H1 (cell line): ENCODE results near the gene LNPK. TPM values are rescaled to one million over a fixed set of nuclear protein-coding genes. Genes with fewer than 3 reads are reported as not detected.
"Not testable (repeated sequence)": the region's sequence is repeated elsewhere in the genome, so short reads cannot be mapped to it uniquely, and the experiment has no call there.

Experiments
- CTCF ChIA-PET: fragments of 300-600 bp; sonication (Branson Sonifier 250); formaldehyde crosslinking; loops from one replicate; lab custom pipeline; 2021; ENCODE audit not compliant: partially characterized antibody; lab: Charles Lee
- POLR2A ChIA-PET: fragments of 300-600 bp; sonication (Branson Sonifier 250); formaldehyde crosslinking; loops from one replicate; lab custom pipeline; 2021; ENCODE audit warnings: inconsistent platforms; ENCODE audit not compliant: partially characterized antibody; lab: Charles Lee
- DNase-seq, 2 experiments: peaks; one replicate each; pipeline versions ENCODE4 v3.0.0 to v3.0.0-alpha.2; 2010 to 2022; ENCODE audit warnings: low spot score in 2 of 2, low read depth in 1 of 2, mixed read lengths in 1 of 2
- FAIRE-seq: peaks from 2 replicates; lab custom pipeline; 2011; peaks lifted over from hg19 to GRCh38; lab: Jason Lieb, UNC
- H2AFZ ChIP-seq: 2 replicates; pipeline ENCODE4 v1.8.1; 2012; ENCODE audit warnings: low read length, inconsistent platforms
- H2AK5ac ChIP-seq: 2 replicates; pipeline ENCODE4 v1.6.1; 2013; ENCODE audit warnings: low read depth, low read length
- H2BK120ac ChIP-seq: replicated peaks from 2 replicates; pipeline ENCODE3; 2013; ENCODE audit warnings: low read depth, low read length, inconsistent platforms
- H2BK12ac ChIP-seq: 2 replicates; pipeline ENCODE4 v1.6.1; 2013; ENCODE audit warnings: low read depth, low read length
- H2BK15ac ChIP-seq: 2 replicates; pipeline ENCODE4 v1.6.1; 2013; ENCODE audit warnings: low read length
- H2BK20ac ChIP-seq: 2 replicates; pipeline ENCODE4 v1.6.1; 2013; ENCODE audit warnings: low read length
- H2BK5ac ChIP-seq: 2 replicates; pipeline ENCODE4 v1.6.1; 2013; ENCODE audit warnings: low read depth, low read length
- H3K14ac ChIP-seq: 2 replicates; pipeline ENCODE4 v1.6.1; 2013; ENCODE audit warnings: inconsistent platforms; ENCODE audit not compliant: insufficient read length
- H3K18ac ChIP-seq: 2 replicates; pipeline ENCODE4 v1.6.1; 2013; ENCODE audit warnings: low read length; ENCODE audit errors: extremely low read depth
- H3K23ac ChIP-seq: 2 replicates; pipeline ENCODE4 v1.6.1; 2013; ENCODE audit warnings: inconsistent platforms; ENCODE audit not compliant: insufficient read length
- H3K23me2 ChIP-seq: 2 replicates; pipeline ENCODE4 v1.6.1; 2013; ENCODE audit warnings: low read depth, low read length
- H3K27ac ChIP-seq: 2 replicates; pipeline ENCODE4 v1.6.1; 2011; ENCODE audit warnings: low read depth, low read length, inconsistent platforms
- H3K27me3 ChIP-seq, 4 experiments: replicated peaks in 1 of 4; 1 replicate in 1 of 4; 2 replicates in 3 of 4; pipeline versions ENCODE4 v1.6.1 to v1.8.1; 2011 to 2013; ENCODE audit warnings: low read length in 3 of 4, mild to moderate bottlenecking in 3 of 4, inconsistent platforms in 2 of 4, mixed read lengths in 2 of 4, moderate library complexity in 1 of 4; ENCODE audit not compliant: control insufficient read depth in 3 of 4, insufficient read depth in 3 of 4; ENCODE audit errors: extremely low read depth in 1 of 4
- H3K36me3 ChIP-seq, 4 experiments: 2 replicates each; pipeline versions ENCODE4 v1.6.1 to v1.8.1; 2011 to 2013; ENCODE audit warnings: mild to moderate bottlenecking in 4 of 4, low read length in 3 of 4, moderate library complexity in 2 of 4, control low read depth in 1 of 4, inconsistent platforms in 1 of 4; ENCODE audit not compliant: insufficient read depth in 4 of 4, control insufficient read depth in 2 of 4
- H3K4ac ChIP-seq: replicated peaks from 2 replicates; pipeline ENCODE3; 2013; ENCODE audit warnings: low read length, low read depth, mixed read lengths, inconsistent platforms; ENCODE audit not compliant: insufficient read length
- H3K4me1 ChIP-seq, 4 experiments: replicated peaks in 1 of 4; 1 replicate in 1 of 4; 2 replicates in 3 of 4; pipeline versions ENCODE4 v1.6.1 to v1.8.1; 2011 to 2013; ENCODE audit warnings: low read length in 3 of 4, inconsistent platforms in 2 of 4, mixed read lengths in 1 of 4; ENCODE audit not compliant: insufficient read depth in 4 of 4, control insufficient read depth in 3 of 4
- H3K4me2 ChIP-seq, 2 experiments: 2 replicates each; pipeline versions ENCODE4 v1.6.1 to v1.8.1; 2011 to 2013; ENCODE audit warnings: low read depth in 2 of 2, low read length in 2 of 2, control low read depth in 1 of 2, inconsistent platforms in 1 of 2, mild to moderate bottlenecking in 1 of 2; ENCODE audit not compliant: insufficient read depth in 1 of 2
- H3K4me3 ChIP-seq, 4 experiments: fragments of 200-600, 300-600 bp in 1 of 4; sonication (generic), shearing (Covaris generic), sonication (Bioruptor Twin) in 1 of 4; 2 replicates each; pipeline versions ENCODE4 v1.5.1 to v1.8.1; 2011 to 2016; ENCODE audit warnings: low read length in 4 of 4, low read depth in 3 of 4, control low read depth in 2 of 4, inconsistent platforms in 2 of 4, mild to moderate bottlenecking in 2 of 4, mixed read lengths in 1 of 4, moderate library complexity in 1 of 4; ENCODE audit not compliant: insufficient read depth in 2 of 4; ENCODE audit errors: extremely low read depth in 1 of 4
- H3K56ac ChIP-seq: replicated peaks from 2 replicates; pipeline ENCODE3; 2013; ENCODE audit warnings: low read depth, mild to moderate bottlenecking, mixed read lengths, low read length, inconsistent platforms; ENCODE audit not compliant: insufficient read length
- H3K79me1 ChIP-seq: 2 replicates; pipeline ENCODE4 v1.6.1; 2013; ENCODE audit warnings: low read depth, low read length, control low read depth
- H3K79me2 ChIP-seq, 2 experiments: 2 replicates each; pipeline versions ENCODE4 v1.6.1 to v1.8.1; 2012 to 2013; ENCODE audit warnings: low read length in 2 of 2, mild to moderate bottlenecking in 2 of 2, inconsistent platforms in 1 of 2; ENCODE audit not compliant: insufficient read depth in 2 of 2, control insufficient read depth in 1 of 2
- H3K9ac ChIP-seq, 4 experiments: replicated peaks in 1 of 4; 1 replicate in 1 of 4; 2 replicates in 3 of 4; pipeline versions ENCODE4 v1.6.1 to v1.8.1; 2011 to 2013; ENCODE audit warnings: low read depth in 3 of 4, low read length in 3 of 4, control low read depth in 2 of 4, mild to moderate bottlenecking in 2 of 4, moderate library complexity in 2 of 4, inconsistent platforms in 1 of 4; ENCODE audit errors: extremely low read depth in 1 of 4
- H3K9me3 ChIP-seq, 2 experiments: 2 replicates each; pipeline versions ENCODE4 v1.6.1 to v1.8.1; 2012 to 2013; ENCODE audit warnings: mild to moderate bottlenecking in 2 of 2, moderate library complexity in 2 of 2, control low read depth in 1 of 2, inconsistent platforms in 1 of 2, low read depth in 1 of 2, low read length in 1 of 2, mixed read lengths in 1 of 2; ENCODE audit not compliant: insufficient read depth in 2 of 2
- H4K20me1 ChIP-seq, 2 experiments: replicated peaks in 1 of 2; 2 replicates each; pipeline versions ENCODE3 to v1.8.1; 2011 to 2013; ENCODE audit warnings: inconsistent platforms in 2 of 2, low read length in 2 of 2, mild to moderate bottlenecking in 1 of 2; ENCODE audit not compliant: insufficient read depth in 2 of 2, control insufficient read depth in 1 of 2
- H4K5ac ChIP-seq: 2 replicates; pipeline ENCODE4 v1.6.1; 2013; ENCODE audit warnings: low read length, low read depth, mixed read lengths, inconsistent platforms; ENCODE audit not compliant: insufficient read length
- H4K8ac ChIP-seq: 2 replicates; pipeline ENCODE4 v1.8.0; 2013; ENCODE audit warnings: mild to moderate bottlenecking, moderate library complexity, low read length, inconsistent platforms; ENCODE audit not compliant: insufficient read depth; ENCODE audit errors: extremely low read depth
- H4K91ac ChIP-seq: replicated peaks from 2 replicates; pipeline ENCODE3; 2013; ENCODE audit warnings: low read length, mixed read lengths, inconsistent platforms; ENCODE audit not compliant: insufficient read length
- TEAD4 ChIP-seq: IDR thresholded peaks from 2 replicates; pipeline ENCODE4 v1.6.1; 2012; ENCODE audit warnings: low read depth, low read length, inconsistent platforms, mixed read lengths
- WGBS, 2 experiments: shearing (Covaris generic) in 1 of 2; methylation state at CpG; one replicate each; pipeline versions ENCODE4 v1.1.6 to v1.1.7; 2013 to 2015; ENCODE audit warnings: low lambda C conversion rate in 2 of 2, mixed read lengths in 2 of 2, inconsistent platforms in 1 of 2, low coverage in 1 of 2, missing lambda C conversion rate in 1 of 2; ENCODE audit not compliant: insufficient replicate concordance in 2 of 2, insufficient coverage in 1 of 2, insufficient read length in 1 of 2; ENCODE audit errors: extremely low coverage in 1 of 2, missing lambda C conversion rate in 1 of 2; 5-methylcytosine and 5-hydroxymethylcytosine counted together
- polyA plus RNA-seq, 7 experiments: library from polyadenylated mRNA; depleted of rRNA in 3 of 7; stranded (reverse) in 5 of 7; unstranded in 2 of 7; fragments of >200 nt in 5 of 7; fragments of 200-250 nt in 2 of 7; gene quantifications; 1 replicate in 5 of 7; 2 replicates in 1 of 7; 4 replicates in 1 of 7; pipeline versions ENCODE4 v1.2.1 to v1.2.3, GENCODE V29; 2011 to 2013; ENCODE audit warnings: missing spikeins in 2 of 7, mixed read lengths in 2 of 7
- total RNA-seq: library from RNA; stranded (reverse); fragmentation: NEBNext Ultra II Directional; extraction: Animal tissue kit (Norgen Biotek cat#: 25700); gene quantifications from 2 replicates; pipeline ENCODE4 v1.2.1, GENCODE V29; 2021

Gene LNPK
- total and polyA plus RNA-seq, 2 of the 8 experiments (the other 6 are each of a cell fraction or from before 2014, with no cell fraction given) = 3.1 to 10.3 TPM

GRCh38 chr2:175903384-175903936 lies 98.6 kb downstream of the LNPK start (continued):
- TF ChIP-seq TEAD4 = no peak
- TF ChIP-seq, all 59 proteins: peak for 0

- CTCF ChIA-PET, H3K9ac ChIP-seq, H3K79me2 ChIP-seq, H3K79me1 ChIP-seq, H2BK20ac ChIP-seq, H2BK5ac ChIP-seq, H3K4ac ChIP-seq, H2BK15ac ChIP-seq, H3K18ac ChIP-seq, DNase-seq, H2BK120ac ChIP-seq, H3K9me3 ChIP-seq, H3K27me3 ChIP-seq, H2AK5ac ChIP-seq, H3K14ac ChIP-seq, H3K36me3 ChIP-seq, H3K4me3 ChIP-seq, H2BK12ac ChIP-seq, H4K5ac ChIP-seq, FAIRE-seq, H3K23me2 ChIP-seq, H3K27ac ChIP-seq, H4K8ac ChIP-seq, H3K56ac ChIP-seq, POLR2A ChIA-PET, H4K20me1 ChIP-seq, H3K23ac ChIP-seq, H2AFZ ChIP-seq, H3K4me1 ChIP-seq, H4K91ac ChIP-seq, H3K4me2 ChIP-seq: not testable (repeated sequence)
- 100% methylated on average over 1 of the region's 1 CpG; no CpG with 5 or more reads in 1 of the 2 experiments for WGBS, 2 experiments
Measured at GRCh38 chr2:175895957-175896356, 106.1 kb downstream of the LNPK start.
